GM18507 (cell line): Measurements from ENCODE around the gene SLN.

Experiments used
- DNase-seq: peaks from one replicate; pipeline ENCODE4 v3.0.0; 2011; ENCODE audit warnings: low read depth; ENCODE audit not compliant: insufficient read length; ENCODE audit errors: extremely low spot score
- FAIRE-seq: peaks from 2 replicates; lab custom pipeline; 2011; peaks lifted over from hg19 to GRCh38; lab: Jason Lieb, UNC

Gene SLN

GRCh38 chr11:107720303-107720774, 8.5 kb upstream of the SLN start:
- DNase-seq, result no peak
- FAIRE-seq, result no peak

- DNase-seq, result no peak
- no peak for FAIRE-seq
These were observed 7.9 kb upstream of the SLN start for GRCh38 chr11:107719557-107720302.

GRCh38 chr11:107719073-107719472, 7.2 kb upstream of the SLN start:
- no peak for FAIRE-seq

GRCh38 chr11:107716884-107717532, 5.2 kb upstream of the SLN start:
- DNase-seq, result no peak
- no peak for FAIRE-seq

More at GRCh38 chr11:107719073-107719472, 7.2 kb upstream of the SLN start:
- no peak for DNase-seq

GRCh38 chr11:107713009-107713408, 1.2 kb upstream of the SLN start:
- no peak for FAIRE-seq
- DNase-seq, result no peak

- FAIRE-seq (no peak), DNase-seq (no peak)
These were observed 1.6 kb downstream of the SLN start for GRCh38 chr11:107710301-107710700.

- DNase-seq (no peak), FAIRE-seq (no peak)
These were observed 3.1 kb downstream of the SLN start for GRCh38 chr11:107708792-107709191.

- DNase-seq (no peak), FAIRE-seq (no peak)
These were observed 4.0 kb downstream of the SLN start for GRCh38 chr11:107707807-107708206.

- DNase-seq (no peak), FAIRE-seq (no peak)
These were observed 4.6 kb downstream of the SLN start for GRCh38 chr11:107707215-107707671.

GRCh38 chr11:107706531-107706930, 5.3 kb downstream of the SLN start:
- FAIRE-seq (no peak), DNase-seq (no peak)

GRCh38 chr11:107705027-107705426, 6.8 kb downstream of the SLN start:
- FAIRE-seq (no peak), DNase-seq (no peak)

- no peak for DNase-seq
- FAIRE-seq, result no peak
These were observed 7.4 kb downstream of the SLN start for GRCh38 chr11:107704451-107704850.

- DNase-seq (no peak), FAIRE-seq (no peak)
These were observed 9.1 kb downstream of the SLN start for GRCh38 chr11:107702723-107703122.

- FAIRE-seq (no peak), DNase-seq (no peak)
These were observed 9.7 kb downstream of the SLN start for GRCh38 chr11:107702109-107702660.

- FAIRE-seq, result no peak
- no peak for DNase-seq
These were observed 12.2 kb downstream of the SLN start for GRCh38 chr11:107699371-107700285.

- no peak for FAIRE-seq
These were observed 14.6 kb downstream of the SLN start for GRCh38 chr11:107697291-107697690.

GRCh38 chr11:107696140-107696539, 15.7 kb downstream of the SLN start:
- no peak for FAIRE-seq
- no peak for DNase-seq

More at GRCh38 chr11:107697291-107697690, 14.6 kb downstream of the SLN start:
- no peak for DNase-seq

GRCh38 chr11:107695446-107695845, 16.4 kb downstream of the SLN start:
- DNase-seq, result no peak
- no peak for FAIRE-seq

- FAIRE-seq (no peak), DNase-seq (no peak)
These were observed 20.7 kb downstream of the SLN start for GRCh38 chr11:107691000-107691750.
